Raji (cell line): ENCODE data around the gene CMTM7.
A peak's percentile ranks its signal among the peaks of the same experiment; 100 is the strongest.

Experiments used
- POLR2A ChIP-seq: IDR thresholded peaks from 2 replicates; pipeline ENCODE4 v1.6.1; 2011; ENCODE audit warnings: low read depth, low read length, control low read depth; ENCODE audit not compliant: insufficient read depth

The CMTM7 gene

DNA sequence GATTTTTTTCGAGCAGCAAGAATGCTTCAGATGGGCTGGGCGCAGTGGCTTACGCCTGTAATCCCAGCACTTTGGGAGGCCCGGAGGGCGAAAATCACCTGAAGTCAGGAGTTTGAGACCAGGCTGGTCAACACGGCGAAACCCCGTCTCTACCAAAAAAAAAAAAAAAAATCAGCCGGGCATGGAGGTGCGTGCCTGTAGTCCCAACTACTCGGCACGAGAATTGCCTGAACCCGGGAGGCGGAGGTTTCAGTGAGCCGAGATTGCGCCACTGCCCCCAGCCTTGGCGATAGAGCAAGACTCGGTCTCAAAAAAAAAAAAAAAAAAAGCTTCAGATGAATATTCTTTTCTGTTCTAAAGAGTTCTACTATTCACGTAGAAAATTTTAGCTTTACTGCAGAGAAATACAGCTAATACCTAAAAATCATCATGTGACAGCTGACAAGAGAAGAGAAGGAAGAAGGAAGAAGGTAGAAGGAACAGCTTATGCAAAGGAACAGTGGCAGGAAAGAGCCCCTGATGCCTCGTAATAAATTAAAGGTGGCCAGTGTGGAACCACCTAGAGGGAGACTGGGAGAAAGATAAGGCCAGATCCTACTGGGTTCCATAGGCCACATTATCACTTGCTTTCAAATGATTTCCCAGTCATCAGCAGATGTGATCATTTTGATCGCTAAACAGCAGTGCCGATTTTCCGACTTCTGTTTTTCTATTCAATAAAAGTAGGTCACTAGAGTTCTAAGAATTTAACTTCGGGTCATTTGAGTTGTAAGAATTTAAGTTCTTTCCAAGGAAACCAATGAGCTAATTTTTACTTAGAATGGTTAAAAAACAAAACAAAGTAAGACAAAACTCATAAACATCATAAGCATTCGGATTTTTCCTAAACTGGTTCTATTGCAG, 109.5 kb downstream of the CMTM7 start:
- TF ChIP-seq POLR2A: no peak

- no peak for TF ChIP-seq POLR2A
These were observed 110.1 kb downstream of the CMTM7 start for GRCh38 chr3:32501783-32502117.

DNA sequence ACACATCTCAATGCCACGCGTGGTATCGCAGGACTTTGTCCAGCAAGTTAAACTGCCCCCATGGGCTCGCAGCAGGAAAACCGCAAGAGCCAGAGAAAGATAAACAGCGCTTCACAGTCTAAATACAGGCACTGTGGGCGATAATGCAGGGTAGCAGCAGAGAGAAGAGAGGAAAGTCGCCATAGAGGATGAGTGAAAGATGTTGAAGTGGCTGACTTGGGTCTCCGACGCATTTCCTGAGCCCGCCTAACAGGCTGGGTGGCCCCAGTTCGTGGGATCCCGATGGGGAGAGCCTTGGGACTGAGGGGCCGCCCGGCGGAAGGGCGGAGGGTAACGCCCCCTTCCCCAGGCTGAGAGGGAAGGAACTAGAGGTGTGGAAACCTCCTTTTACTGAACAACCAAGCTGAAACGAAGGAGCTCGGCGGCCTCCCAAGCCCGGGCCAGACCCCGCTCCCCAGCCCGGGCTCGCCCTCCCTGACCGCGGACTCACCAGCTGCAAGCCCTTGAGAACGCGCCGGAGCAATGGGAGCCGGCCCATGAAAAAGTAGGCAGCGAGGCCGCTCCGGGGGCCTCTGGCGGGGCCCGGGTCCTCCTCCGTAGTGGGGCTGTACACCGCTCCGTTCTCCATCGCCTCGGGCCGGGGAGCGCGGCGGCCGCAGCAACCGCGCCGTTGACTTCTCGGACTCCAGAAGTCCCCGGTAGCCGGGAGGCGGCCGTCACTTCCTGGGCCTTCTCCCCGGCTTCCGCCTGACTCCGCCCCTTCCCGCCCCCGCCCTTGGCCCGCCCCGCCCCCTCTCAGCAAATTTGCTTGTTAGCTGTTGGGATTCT, 110.7 kb downstream of the CMTM7 start, which contains the start of gene CMTM6:
CMTM6 (minus strand) TSS at position 735 of the 828 bp plus-strand sequence; CDS start at position 628, 107 bp downstream.
- TF ChIP-seq POLR2A: peak; percentile 71

GRCh38 chr3:32502946-32503286, 111.3 kb downstream of the CMTM7 start:
- no peak for TF ChIP-seq POLR2A
